GM18502 (cell line): Measurements from ENCODE around the gene KRTAP1-4.
"Not testable (repeated sequence)": the region's sequence is repeated elsewhere in the genome, so short reads cannot be mapped to it uniquely, and the experiment has no call there.

ENCODE experiments used
- ATAC-seq: cut with Tn5 transposase; IDR thresholded peaks from one replicate; pipeline ENCODE4 v1.9.1; 2021; ENCODE audit warnings: mild to moderate bottlenecking; ENCODE audit not compliant: unreplicated experiment, poor library complexity

Gene KRTAP1-4

GRCh38 chr17:41049110-41049509, 19.1 kb upstream of the KRTAP1-4 start:
- no peak for ATAC-seq

DNA sequence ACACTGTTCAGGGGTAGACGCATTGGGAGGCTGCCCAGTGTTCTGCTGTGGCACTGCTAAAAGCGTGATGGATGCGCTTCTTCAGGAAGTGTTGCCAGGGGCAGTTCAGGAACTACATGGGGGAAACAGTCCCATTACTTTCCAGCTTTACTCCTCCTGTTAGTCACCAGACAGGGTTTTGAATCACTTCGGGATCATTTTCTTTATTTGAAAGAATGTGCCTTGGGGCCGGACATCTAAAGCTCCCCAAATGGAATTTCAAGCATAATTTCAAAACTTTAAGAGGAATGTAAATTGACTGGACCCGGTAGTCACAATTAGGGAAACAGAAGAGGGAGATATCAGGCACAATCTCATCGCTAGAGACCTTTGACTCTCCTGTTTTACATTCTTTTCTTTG, 18.4 kb upstream of the KRTAP1-4 start:
- ATAC-seq: no peak

DNA sequence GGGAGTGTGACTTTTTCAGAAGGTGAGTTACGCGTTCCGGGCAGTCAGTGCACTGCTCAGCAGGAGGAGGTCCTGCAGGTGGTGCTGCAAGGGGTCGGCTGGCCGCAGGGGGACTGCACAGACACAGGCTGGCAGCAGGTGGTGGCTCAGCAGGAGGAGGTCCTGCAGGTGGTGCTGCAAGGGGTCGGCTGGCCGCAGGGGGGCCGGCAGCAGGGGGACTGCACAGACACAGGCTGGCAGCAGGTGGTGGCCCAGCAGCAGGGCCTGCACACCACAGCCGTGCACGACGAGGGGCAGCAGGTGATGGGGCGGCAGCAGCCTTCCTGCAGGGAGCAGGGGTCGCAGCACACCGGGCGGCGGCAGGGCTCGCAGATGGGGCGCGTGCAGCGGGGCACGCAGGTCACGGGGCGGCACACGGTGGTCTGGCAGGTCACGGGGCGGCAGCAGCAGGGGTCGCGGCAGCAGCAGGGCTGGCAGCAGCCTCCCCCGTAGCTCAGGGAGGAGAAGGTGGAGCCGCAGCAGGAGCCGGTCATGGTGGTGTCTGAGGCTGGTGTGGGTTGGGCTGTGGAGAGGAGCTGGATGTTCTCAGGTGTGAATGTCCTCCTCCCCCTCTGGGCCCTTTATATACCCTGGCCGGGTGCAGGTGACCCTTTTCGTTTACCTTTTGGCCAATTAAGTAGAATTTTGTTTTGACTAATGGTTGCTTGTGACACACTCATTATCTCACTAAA, 16.9 kb upstream of the KRTAP1-4 start, which contains the start of gene KRTAP2-1:
Gene KRTAP2-1, minus strand, starts transcription at position 582 of the 731 bp plus-strand sequence. Its CDS starts 49 bp downstream, at position 533.
- not testable (repeated sequence) for ATAC-seq

- ATAC-seq: no peak
Observed at GRCh38 chr17:41042953-41043352, 13.0 kb upstream of the KRTAP1-4 start.

DNA sequence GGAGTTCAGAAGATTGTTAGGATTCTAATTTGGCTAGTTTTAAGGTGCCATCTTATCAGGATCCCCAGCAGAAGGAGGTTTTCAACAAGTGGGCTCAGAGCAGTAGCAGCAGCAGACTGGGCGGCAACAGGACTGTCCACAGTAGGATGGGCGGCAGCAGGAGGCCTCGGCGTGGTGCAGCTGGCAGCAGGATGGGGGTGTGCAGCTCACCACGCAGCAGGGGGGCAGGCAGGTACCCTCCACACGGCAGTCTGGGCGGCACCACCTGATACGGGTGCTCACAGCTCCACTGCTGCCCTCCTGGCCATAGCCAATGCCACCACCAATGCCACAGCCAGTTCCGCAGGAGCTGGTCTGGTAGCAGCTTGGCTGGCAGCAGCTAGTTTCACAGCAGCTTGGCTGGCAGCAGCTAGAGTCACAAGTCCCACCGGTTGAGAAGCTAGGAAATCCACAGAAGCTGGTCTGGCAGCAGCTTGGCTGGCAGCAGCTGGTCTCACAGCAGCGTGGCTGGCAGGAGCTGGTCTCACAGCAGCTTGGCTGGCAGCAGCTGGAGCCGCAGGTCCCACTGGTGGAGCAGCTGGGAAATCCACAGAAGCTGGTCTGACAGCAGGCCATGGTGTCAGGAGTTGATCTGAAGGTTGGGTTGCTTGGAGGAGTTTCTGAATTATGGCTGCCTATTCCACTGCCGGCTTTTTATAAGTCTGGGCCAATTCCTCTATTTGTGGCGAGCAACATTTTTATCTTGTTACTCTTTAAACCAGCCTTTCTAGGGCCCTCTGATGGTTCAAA, 11.0 kb upstream of the KRTAP1-4 start, which contains the start of gene KRTAP1-1:
Gene KRTAP1-1, minus strand, starts transcription at position 668 of the 789 bp plus-strand sequence. Its CDS starts 53 bp downstream, at position 615.
- not testable (repeated sequence) for ATAC-seq

DNA sequence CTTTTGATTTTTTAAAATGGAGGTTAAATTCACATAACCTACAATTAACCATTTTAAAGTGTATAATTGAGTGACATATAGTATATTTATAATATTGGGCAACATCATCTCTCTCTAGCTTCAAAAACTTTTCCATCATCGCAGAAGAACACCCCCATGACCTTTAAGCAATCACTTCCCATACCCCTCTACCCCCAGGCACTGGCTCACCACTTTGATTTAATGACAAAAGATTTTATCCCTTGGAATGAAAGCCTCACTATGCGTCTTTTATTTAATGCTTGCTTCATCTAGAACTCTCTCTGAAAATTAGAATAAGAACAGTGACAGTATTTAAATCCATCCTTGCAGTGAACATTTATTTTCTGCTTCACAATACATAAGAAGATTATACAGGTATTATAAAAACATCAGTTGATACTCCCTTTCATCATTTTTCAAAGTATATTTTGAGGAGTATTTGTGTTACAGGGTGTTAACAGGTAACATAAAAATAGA, 7.9 kb upstream of the KRTAP1-4 start:
- ATAC-seq: no peak

- ATAC-seq: not testable (repeated sequence)
Observed at GRCh38 chr17:41034346-41034935, 4.4 kb upstream of the KRTAP1-4 start, which contains the start of gene KRTAP1-3. Gene KRTAP1-3, minus strand, starts transcription at chr17:41034874. Its CDS starts 53 bp downstream, at chr17:41034821.

DNA sequence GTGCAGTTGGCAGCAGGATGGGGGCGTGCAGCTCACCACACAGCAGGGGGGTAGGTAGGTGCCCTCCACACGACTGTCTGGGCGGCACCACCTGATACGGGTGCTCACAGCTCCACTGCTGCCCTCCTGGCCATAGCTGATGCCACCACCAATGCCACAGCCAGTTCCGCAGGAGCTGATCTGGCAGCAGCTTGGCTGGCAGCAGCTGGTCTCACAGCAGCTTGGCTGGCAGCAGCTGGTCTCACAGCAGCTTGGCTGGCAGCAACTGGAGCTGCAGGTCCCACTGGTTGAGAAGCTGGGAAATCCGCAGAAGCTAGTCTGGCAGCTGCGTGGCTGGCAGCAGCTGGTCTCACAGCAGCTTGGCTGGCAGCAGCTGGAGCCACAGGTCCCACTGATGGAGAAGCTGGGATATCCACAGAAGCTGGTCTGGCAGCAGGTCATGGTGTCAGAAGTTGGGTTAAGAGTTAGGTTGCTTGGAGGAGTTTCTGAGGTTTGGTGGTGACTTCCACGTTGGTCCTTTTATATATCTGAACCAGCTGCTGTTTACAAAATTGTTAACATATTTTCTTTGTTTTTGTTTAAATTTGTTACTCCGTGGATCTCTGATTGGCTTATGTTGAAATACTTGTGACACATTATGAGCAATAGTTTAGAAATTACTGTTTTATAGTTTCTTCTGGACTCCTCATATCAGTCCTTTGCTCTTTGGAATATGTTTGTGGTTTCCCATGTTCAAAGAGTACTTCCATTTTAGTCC, 3.1 kb downstream of the KRTAP1-4 start, which contains the start of gene KRTAP1-5:
Gene KRTAP1-5, minus strand, starts transcription at position 494 of the 757 bp plus-strand sequence. Its CDS starts 53 bp downstream, at position 441.
- ATAC-seq: no peak

DNA sequence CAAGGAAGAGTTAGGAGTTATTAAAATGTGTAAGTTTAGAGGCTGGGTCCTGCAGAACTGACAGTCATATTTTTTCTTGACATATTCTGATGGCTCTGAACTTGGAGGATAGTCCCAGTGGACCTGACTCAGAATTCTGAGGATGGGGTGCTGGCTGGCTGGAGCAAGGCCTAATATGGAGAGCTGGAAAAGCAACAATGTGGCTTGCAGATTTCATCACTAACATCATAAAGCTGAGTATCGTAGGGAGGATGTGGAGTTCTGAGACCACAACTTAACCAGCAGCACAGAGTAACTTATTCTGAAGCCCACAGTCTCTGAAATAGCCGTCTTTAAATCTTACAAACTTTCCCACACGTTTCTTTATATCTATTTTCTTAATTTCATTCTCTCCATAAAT, 5.3 kb downstream of the KRTAP1-4 start:
- no peak for ATAC-seq

DNA sequence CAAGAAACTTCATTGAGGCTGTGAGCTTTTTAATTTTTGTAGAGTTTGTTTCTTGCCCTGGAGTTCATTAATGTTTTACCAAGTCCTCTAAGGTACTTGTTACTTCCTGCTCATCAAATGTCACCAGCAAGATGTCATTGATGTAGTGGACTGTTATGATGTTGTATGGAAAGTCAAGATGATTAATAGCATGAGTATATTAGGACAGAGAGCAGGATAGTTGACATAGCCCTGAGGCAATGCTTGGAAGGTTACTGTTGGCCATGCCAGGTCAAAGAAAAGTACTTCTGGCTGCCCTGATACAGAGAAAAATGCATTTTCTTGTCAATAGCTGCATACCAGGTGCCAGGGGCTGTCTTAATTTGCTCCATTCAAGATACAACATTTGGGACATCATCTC, 9.7 kb downstream of the KRTAP1-4 start:
- ATAC-seq: no peak

DNA sequence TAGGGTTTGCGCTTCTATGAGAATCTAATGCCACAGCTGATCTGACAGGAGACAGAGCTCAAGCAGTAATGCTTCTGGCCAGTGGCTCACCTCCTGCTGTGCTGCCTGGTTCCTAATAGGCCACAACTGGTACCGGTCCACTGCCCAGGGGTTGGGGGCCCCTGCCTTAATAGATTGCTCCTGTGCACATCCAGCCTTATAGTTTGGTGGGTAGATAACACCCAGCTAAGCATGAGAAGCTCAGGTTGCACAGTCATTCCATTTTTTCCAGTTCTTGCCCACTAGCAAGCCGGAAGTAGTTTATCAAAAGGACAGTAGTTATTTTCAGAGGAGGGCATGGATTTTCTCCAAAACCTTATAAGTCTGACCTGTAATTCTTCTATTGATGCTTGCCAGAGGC, 10.6 kb downstream of the KRTAP1-4 start:
- no peak for ATAC-seq

DNA sequence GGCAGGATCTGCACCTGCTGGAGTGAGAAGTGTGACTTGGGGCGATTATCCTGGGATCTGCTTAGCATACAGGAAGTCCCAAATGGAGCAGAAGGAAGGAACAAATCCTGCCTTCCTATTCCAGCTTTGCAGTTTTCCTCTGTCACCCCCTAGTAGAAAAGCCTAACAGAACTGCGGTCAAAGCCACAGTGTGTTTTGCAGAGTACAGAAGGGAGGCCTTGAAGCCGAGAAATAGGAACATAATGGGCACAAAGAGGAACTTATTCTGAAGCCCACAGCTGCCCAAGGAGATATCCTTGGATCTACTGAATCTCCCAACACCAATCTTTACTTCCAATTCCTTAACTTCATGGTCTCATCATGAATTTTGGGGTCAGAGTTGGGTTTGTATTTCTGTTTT, 11.5 kb downstream of the KRTAP1-4 start:
- no peak for ATAC-seq

- ATAC-seq: no peak
Observed at GRCh38 chr17:41016578-41017215, 13.3 kb downstream of the KRTAP1-4 start.

GRCh38 chr17:41015454-41015853, 14.5 kb downstream of the KRTAP1-4 start:
- no peak for ATAC-seq

DNA sequence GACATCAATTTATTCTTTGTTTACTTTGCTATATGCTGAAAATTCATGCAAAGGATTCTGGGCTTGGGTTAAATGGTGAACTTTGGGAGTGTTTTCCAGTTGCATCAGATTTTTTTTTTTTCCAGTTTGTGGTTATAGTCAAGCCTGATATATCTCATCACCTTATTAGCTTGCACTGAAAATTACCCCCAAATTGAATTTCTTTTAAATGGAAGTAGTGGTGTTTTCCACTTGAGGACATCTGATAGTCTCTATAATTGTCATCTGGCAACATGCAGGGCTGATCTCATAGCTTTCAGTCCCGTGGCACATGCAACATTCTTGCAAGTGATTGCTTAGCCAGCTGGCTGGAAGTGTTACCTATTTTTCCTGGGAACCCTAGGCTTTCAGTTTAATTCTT, 16.4 kb downstream of the KRTAP1-4 start:
- ATAC-seq: no peak

DNA sequence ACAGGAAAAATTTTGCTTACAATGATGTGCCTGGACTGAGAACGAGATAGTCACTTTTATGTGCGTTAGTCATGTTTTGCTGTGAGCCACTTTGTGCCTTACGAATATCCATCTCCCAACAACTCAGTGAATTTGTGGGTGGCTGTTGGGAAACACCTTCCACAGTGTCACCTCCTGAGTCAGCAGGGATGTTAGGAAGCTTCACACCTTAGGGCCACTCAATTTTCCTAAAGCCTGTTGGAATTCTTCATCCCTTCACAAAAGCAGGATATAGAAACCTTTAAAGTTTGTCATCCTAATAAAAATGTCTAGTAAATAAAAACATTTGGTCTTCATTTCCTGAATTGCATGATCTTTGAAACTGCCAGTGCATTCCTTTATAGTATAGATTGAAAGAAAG, 16.8 kb downstream of the KRTAP1-4 start:
- ATAC-seq: no peak

DNA sequence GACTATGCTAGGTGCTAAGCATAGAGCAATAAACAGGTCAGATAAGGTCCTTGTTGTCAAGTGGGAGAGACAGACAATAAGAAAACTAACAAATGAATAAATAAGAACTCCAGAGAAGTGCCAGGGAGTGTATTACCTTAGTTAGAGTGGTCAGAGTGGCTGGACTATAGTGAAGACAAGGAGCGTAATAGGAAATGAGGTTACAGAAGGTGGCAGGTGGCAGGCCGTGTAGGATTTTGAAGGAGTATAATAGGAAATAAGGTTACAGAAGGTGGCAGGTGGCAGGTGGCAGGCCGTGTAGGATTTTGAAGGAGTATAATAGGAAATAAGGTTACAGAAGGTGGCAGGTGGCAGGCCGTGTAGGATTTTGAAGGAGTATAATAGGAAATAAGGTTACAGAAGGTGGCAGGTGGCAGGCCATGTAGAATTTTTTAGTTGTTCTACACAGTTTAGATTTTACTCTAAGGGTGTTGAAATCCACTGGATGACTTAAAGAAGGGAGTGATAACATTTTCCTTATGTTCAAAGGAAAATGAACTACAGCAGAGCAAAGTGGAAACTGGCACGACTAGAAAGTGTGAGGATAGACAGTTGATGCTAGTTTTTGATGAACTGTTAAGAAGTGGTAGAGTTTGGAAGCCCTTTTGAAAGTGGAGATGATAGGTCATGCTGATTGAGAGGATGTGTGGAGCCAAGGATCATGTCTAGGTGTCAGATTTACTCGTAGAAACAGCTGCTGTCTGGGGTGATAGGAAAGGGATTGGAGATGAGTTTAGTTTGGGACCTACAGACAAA, 17.5 kb downstream of the KRTAP1-4 start:
- ATAC-seq: no peak

GRCh38 chr17:41010441-41010840, 19.6 kb downstream of the KRTAP1-4 start:
- ATAC-seq: no peak

- ATAC-seq: no peak
Observed at GRCh38 chr17:41009936-41010335, 20.1 kb downstream of the KRTAP1-4 start.
